CD4-positive, alpha-beta memory T cell (primary cell): ENCODE data around the gene POLA2. TPM values are rescaled to one million over a fixed set of nuclear protein-coding genes. Genes with fewer than 3 reads are reported as not detected.
"Not testable (repeated sequence)": the region's sequence is repeated elsewhere in the genome, so short reads cannot be mapped to it uniquely, and the experiment has no call there.

Source experiments
- CTCF ChIA-PET: fragments of 350-600 bp; sonication (Branson Sonifier 250); formaldehyde crosslinking; loops from one replicate; lab custom pipeline; 2021; ENCODE audit warnings: inconsistent platforms; ENCODE audit not compliant: partially characterized antibody; lab: Charles Lee
- POLR2A ChIA-PET: fragments of 350-600 bp; sonication (Branson Sonifier 250); formaldehyde crosslinking; loops from one replicate; lab custom pipeline; 2021; ENCODE audit not compliant: partially characterized antibody; lab: Charles Lee
- DNase-seq, 5 donors: peaks; one replicate each; pipeline versions ENCODE4 v3.0.0 to v3.0.0-alpha.2; 2020 to 2022; ENCODE audit warnings: mixed read lengths in 1 of 5
- H3K27ac ChIP-seq: one replicate; pipeline ENCODE4 v1.7.0; 2013; ENCODE audit warnings: low read depth, low read length
- H3K27me3 ChIP-seq: 2 replicates; pipeline ENCODE4 v1.7.0; 2013; ENCODE audit warnings: mild to moderate bottlenecking, low read length, moderate library complexity; ENCODE audit not compliant: insufficient read depth
- H3K36me3 ChIP-seq: 2 replicates; pipeline ENCODE4 v1.7.0; 2013; ENCODE audit warnings: mild to moderate bottlenecking, low read length, moderate library complexity; ENCODE audit not compliant: insufficient read depth
- H3K4me1 ChIP-seq: 2 replicates; pipeline ENCODE4 v1.7.0; 2013; ENCODE audit warnings: mild to moderate bottlenecking, low read length, moderate library complexity; ENCODE audit not compliant: insufficient read depth
- H3K4me3 ChIP-seq, 2 donors: one replicate each; pipeline ENCODE4 v1.7.0; 2013; ENCODE audit warnings: low read length in 2 of 2, mild to moderate bottlenecking in 1 of 2
- H3K9me3 ChIP-seq, 2 donors: one replicate each; pipeline ENCODE4 v1.7.0; 2013; ENCODE audit warnings: low read length in 2 of 2, control low read depth in 1 of 2; ENCODE audit not compliant: control insufficient read depth in 1 of 2
- H3K27ac Mint-ChIP-seq, 7 donors: one replicate each; pipeline ENCODE4 v1.8.0; 2020 to 2021; ENCODE audit warnings: mixed read lengths in 7 of 7, mild to moderate bottlenecking in 6 of 7, inconsistent platforms in 3 of 7, moderate library complexity in 3 of 7
- H3K27me3 Mint-ChIP-seq, 2 donors: one replicate each; pipeline ENCODE4 v1.8.0; 2020 to 2021; ENCODE audit warnings: mixed read lengths in 2 of 2
- H3K36me3 Mint-ChIP-seq, 2 donors: one replicate each; pipeline ENCODE4 v1.8.0; 2020 to 2021; ENCODE audit warnings: mixed read lengths in 2 of 2, inconsistent platforms in 1 of 2, mild to moderate bottlenecking in 1 of 2
- H3K4me1 Mint-ChIP-seq, 4 donors: one replicate each; pipeline ENCODE4 v1.8.0; 2020 to 2021; ENCODE audit warnings: mixed read lengths in 4 of 4, mild to moderate bottlenecking in 1 of 4
- H3K4me3 Mint-ChIP-seq, 8 donors: one replicate each; pipeline ENCODE4 v1.8.0; 2020 to 2021; ENCODE audit warnings: mixed read lengths in 8 of 8, mild to moderate bottlenecking in 7 of 8, moderate library complexity in 6 of 8, inconsistent platforms in 3 of 8
- H3K9me3 Mint-ChIP-seq, 8 donors: one replicate each; pipeline ENCODE4 v1.8.0; 2020 to 2021; ENCODE audit warnings: mixed read lengths in 8 of 8, mild to moderate bottlenecking in 5 of 8, inconsistent platforms in 3 of 8, moderate library complexity in 1 of 8
- intact Hi-C: fragments of 100-400 bp; cut with micrococcal nuclease; formaldehyde crosslinking; loops from one replicate; pipeline ENCODE4 v1.15.1; 2023
- polyA plus RNA-seq, 2 donors: library from polyadenylated mRNA; unstranded; fragments of 300-500 nt; fragmentation: Illumina TruSeq; gene quantifications; one replicate each; pipeline ENCODE4 v1.2.3, GENCODE V29; 2021
- total RNA-seq, 2 experiments: library from RNA; stranded (reverse); gene quantifications; one replicate each; pipeline ENCODE4 v1.2.3, GENCODE V29; 2021

POLA2 gene
- total and polyA plus RNA-seq, 4 experiments from 2014 or later = 7.8 to 27.3 (median 20.1) TPM

GRCh38 chr11:65225279-65226102 is 36.3 kb upstream of the POLA2 start:
- peak; percentile 48 to 75 (median 58) for DNase-seq
- peaks cover 6 to 13% (median 7%) of the 10 kb centered on the region in 4 donors for H3K4me1 Mint-ChIP-seq
- no peak overlapping the region for H3K4me3 ChIP-seq
- CTCF ChIA-PET = interaction anchor here (0.7 to 5.7 kb wide), 10 partner anchors 20 to 369 kb away, joined by 3 to 103 read pairs (median 4); partner anchors contain the start of genes CDC42EP2 and DPF2
- H3K36me3 Mint-ChIP-seq = no peaks in the 10 kb centered on the region
- POLR2A ChIA-PET = interaction anchor here (1.0 to 1.6 kb wide), 6 partner anchors 36 to 271 kb away, joined by 3 to 8 read pairs (median 4); partner anchors contain the start of genes CDC42EP2 and POLA2
- intact Hi-C loops = loop anchor here (1.0 to 5.0 kb wide), 2 partner anchors 90 to 107 kb away; partner anchors contain the start of gene DPF2
- H3K4me1 ChIP-seq = peaks cover 13% of the 10 kb centered on the region
- no peaks in the 10 kb centered on the region for H3K9me3 Mint-ChIP-seq
- peaks cover 5 to 14% of the 10 kb centered on the region in 2 donors for H3K27me3 Mint-ChIP-seq
- no peaks in the 10 kb centered on the region for H3K36me3 ChIP-seq
- H3K4me3 Mint-ChIP-seq = peak overlapping the region; percentile 56 to 86 (median 74)
- H3K27ac Mint-ChIP-seq = peak overlapping the region in 2 of 7 donors; percentile 8 to 13
- H3K9me3 ChIP-seq = no peaks in the 10 kb centered on the region
- H3K27me3 ChIP-seq = peaks cover 7% of the 10 kb centered on the region
- H3K27ac ChIP-seq = no peak overlapping the region

GRCh38 chr11:65226103-65226442 is 35.7 kb upstream of the POLA2 start:
- H3K27ac Mint-ChIP-seq = no peak overlapping the region
- H3K36me3 Mint-ChIP-seq = no peaks in the 10 kb centered on the region
- peaks cover 5 to 14% of the 10 kb centered on the region in 2 donors for H3K27me3 Mint-ChIP-seq
- H3K4me3 Mint-ChIP-seq = peak overlapping the region; percentile 56 to 86 (median 74)
- Histone ChIP-seq H3K27ac (no peak overlapping the region), H3K27me3 (peaks cover 7% of the 10 kb centered on the region), H3K4me3 (no peak overlapping the region), H3K9me3 (no peaks in the 10 kb centered on the region), H3K4me1 (peaks cover 13% of the 10 kb centered on the region), H3K36me3 (no peaks in the 10 kb centered on the region)
- intact Hi-C loops = loop anchor here (5.0 kb wide), 1 partner anchor 106 kb away; the partner anchor contains the start of gene DPF2
- DNase-seq = no peak
- peaks cover 6 to 13% (median 7%) of the 10 kb centered on the region in 4 donors for H3K4me1 Mint-ChIP-seq
- ChIA-PET POLR2A (interaction anchor here (1.0 to 1.5 kb wide), 5 partner anchors 36 to 271 kb away, joined by 3 to 8 read pairs (median 4); partner anchors contain the start of genes CDC42EP2 and POLA2), CTCF (interaction anchor here (1.1 to 5.7 kb wide), 6 partner anchors 21 to 126 kb away, joined by 3 to 103 read pairs (median 5); partner anchors contain the start of genes CDC42EP2 and DPF2)
- no peaks in the 10 kb centered on the region for H3K9me3 Mint-ChIP-seq

GRCh38 chr11:65227879-65228278 is 33.9 kb upstream of the POLA2 start:
- ChIA-PET CTCF (interaction anchor here (1.7 to 5.7 kb wide), 3 partner anchors 87 to 104 kb away, joined by 4 to 103 read pairs (median 67); partner anchors contain the start of genes CDC42EP2 and DPF2), POLR2A (no interaction called here)
- H3K36me3 Mint-ChIP-seq = no peaks in the 10 kb centered on the region
- no peak overlapping the region for H3K27ac Mint-ChIP-seq
- H3K4me3 Mint-ChIP-seq = no peak overlapping the region
- peaks cover 4 to 9% (median 7%) of the 10 kb centered on the region in 4 donors for H3K4me1 Mint-ChIP-seq
- peaks cover 5 to 14% of the 10 kb centered on the region in 2 donors for H3K27me3 Mint-ChIP-seq
- Histone ChIP-seq H3K9me3 (no peaks in the 10 kb centered on the region), H3K27me3 (peaks cover 7% of the 10 kb centered on the region), H3K27ac (no peak overlapping the region), H3K36me3 (no peaks in the 10 kb centered on the region), H3K4me1 (peaks cover 13% of the 10 kb centered on the region), H3K4me3 (no peak overlapping the region)
- intact Hi-C loops = loop anchor here (5.0 kb wide), 1 partner anchor 104 kb away; the partner anchor contains the start of gene DPF2
- H3K9me3 Mint-ChIP-seq = no peaks in the 10 kb centered on the region
- no peak for DNase-seq

GRCh38 chr11:65236194-65237059 is 25.3 kb upstream of the POLA2 start:
- H3K4me3 ChIP-seq = no peak overlapping the region
- no peaks in the 10 kb centered on the region for H3K9me3 ChIP-seq
- intact Hi-C loops = no loop called here
- H3K4me1 ChIP-seq = no peaks in the 10 kb centered on the region
- Mint-ChIP-seq H3K36me3 (no peaks in the 10 kb centered on the region), H3K27ac (no peak overlapping the region), H3K4me3 (no peak overlapping the region), H3K9me3 (no peaks in the 10 kb centered on the region), H3K4me1 (no peaks in the 10 kb centered on the region), H3K27me3 (no peaks in the 10 kb centered on the region)
- CTCF ChIA-PET = no interaction called here
- DNase-seq = no peak
- POLR2A ChIA-PET = no interaction called here
- no peaks in the 10 kb centered on the region for H3K36me3 ChIP-seq
- no peak overlapping the region for H3K27ac ChIP-seq
- no peaks in the 10 kb centered on the region for H3K27me3 ChIP-seq

- H3K27ac Mint-ChIP-seq, intact Hi-C loops, H3K27me3 Mint-ChIP-seq, H3K4me3 Mint-ChIP-seq, CTCF ChIA-PET, DNase-seq, POLR2A ChIA-PET, H3K9me3 ChIP-seq, H3K4me3 ChIP-seq, H3K4me1 ChIP-seq, H3K36me3 ChIP-seq, H3K9me3 Mint-ChIP-seq, H3K36me3 Mint-ChIP-seq, H3K27me3 ChIP-seq, H3K4me1 Mint-ChIP-seq, H3K27ac ChIP-seq: not testable (repeated sequence)
Observed at GRCh38 chr11:65238302-65238701, 23.5 kb upstream of the POLA2 start.

GRCh38 chr11:65241134-65241533 is 20.6 kb upstream of the POLA2 start:
- DNase-seq = no peak
- Histone ChIP-seq H3K4me1 (no peaks in the 10 kb centered on the region), H3K27ac (no peak overlapping the region), H3K27me3 (no peaks in the 10 kb centered on the region), H3K9me3 (no peaks in the 10 kb centered on the region), H3K4me3 (no peak overlapping the region), H3K36me3 (no peaks in the 10 kb centered on the region)
- Mint-ChIP-seq H3K4me1 (no peaks in the 10 kb centered on the region), H3K36me3 (no peaks in the 10 kb centered on the region), H3K4me3 (no peak overlapping the region), H3K9me3 (peaks cover 0 to 8% (median 0%) of the 10 kb centered on the region in 8 donors), H3K27ac (no peak overlapping the region), H3K27me3 (no peaks in the 10 kb centered on the region)
- ChIA-PET POLR2A (no interaction called here), CTCF (interaction anchor here (0.6 to 1.2 kb wide), 2 partner anchors 74 to 353 kb away, joined by 3 read pairs; no protein-coding TSS in a partner anchor)
- intact Hi-C loops = no loop called here
